Stomach (tissue), 9 donors: ENCODE measurements around the gene TRIM52. TPM values are rescaled to one million over a fixed set of nuclear protein-coding genes. Genes with fewer than 3 reads are reported as not detected.

Experiments used
- DNase-seq, 2 donors: peaks; one replicate each; pipeline versions ENCODE4 v3.0.0 to v3.0.0-alpha.2; 2013 to 2019
- H3K27ac ChIP-seq, 5 donors: fragments of 200-600 bp in 4 of 5; sonication (generic) in 4 of 5; one replicate each; pipeline ENCODE4 v1.5.1; 2013 to 2019; ENCODE audit warnings: mild to moderate bottlenecking in 1 of 5, moderate library complexity in 1 of 5
- H3K27me3 ChIP-seq, 3 donors: fragments of 200-600 bp; sonication (generic); one replicate each; pipeline ENCODE4 v1.5.1; 2017 to 2019; ENCODE audit warnings: mixed run types in 1 of 3
- H3K36me3 ChIP-seq, 4 donors: fragments of 200-600 bp; sonication (generic); 1 replicate in 3 of 4; 2 replicates in 1 of 4; pipeline ENCODE4 v1.5.1; 2016 to 2019
- H3K4me1 ChIP-seq, 4 donors: fragments of 200-600 bp; sonication (generic); one replicate each; pipeline ENCODE4 v1.5.1; 2016 to 2019
- H3K4me3 ChIP-seq, 4 donors: fragments of 200-600 bp; sonication (generic) in 3 of 4; one replicate each; pipeline ENCODE4 v1.5.1; 2016 to 2019; ENCODE audit warnings: mild to moderate bottlenecking in 1 of 4
- H3K9me3 ChIP-seq, 4 donors: fragments of 200-600 bp; sonication (generic); one replicate each; pipeline ENCODE4 v1.5.1; 2016 to 2019
- CTCF ChIP-seq, 7 experiments: fragments of 450-650 bp in 4 of 7; fragments of 200-600 bp in 3 of 7; sonication (generic) in 3 of 7; IDR thresholded peaks; one replicate each; pipeline ENCODE4 v1.5.1; 2016 to 2019; ENCODE audit warnings: antibody characterized with exemption in 7 of 7, control low read depth in 2 of 7, mild to moderate bottlenecking in 1 of 7
- EP300 ChIP-seq: sonication (generic); formaldehyde crosslinking; IDR thresholded peaks from one replicate; pipeline ENCODE4 v1.6.1; 2017; ENCODE audit warnings: antibody characterized with exemption
- POLR2A ChIP-seq, 4 donors: fragments of 450-650 bp; IDR thresholded peaks; one replicate each; pipeline ENCODE4 v1.6.1; 2016; ENCODE audit warnings: antibody characterized with exemption in 4 of 4, control low read depth in 2 of 4, mild to moderate bottlenecking in 1 of 4, moderate library complexity in 1 of 4
- POLR2AphosphoS5 ChIP-seq, 3 donors: sonication (generic); formaldehyde crosslinking; IDR thresholded peaks; one replicate each; pipeline ENCODE4 v1.6.1; 2016; ENCODE audit warnings: antibody characterized with exemption in 3 of 3
- WGBS, 5 donors: extraction: QIAGEN DNeasy Blood & Tissue Kit in 3 of 5; methylation state at CpG; one replicate each; pipeline versions ENCODE4 v1.1.5 to v1.1.7; 2013 to 2018; 5-methylcytosine and 5-hydroxymethylcytosine counted together
- intact Hi-C: fragments of 100-400 bp; cut with DNase I; formaldehyde crosslinking; loops from one replicate; pipeline ENCODE4 v1.15.1; 2023; ENCODE audit warnings: low total_unique reads
- polyA plus RNA-seq, 3 donors: library from polyadenylated mRNA; stranded (reverse); fragments of 200-250 nt; gene quantifications; one replicate each; pipeline ENCODE4 v1.2.3, GENCODE V29; 2013
- total RNA-seq, 5 donors: library from RNA; depleted of rRNA; stranded (reverse); fragments of >200 nt; gene quantifications; one replicate each; pipeline versions ENCODE4 v1.1.0 to v1.2.3, GENCODE V29; 2014 to 2016
- donor health status: healthy with polysubstance abuse.
- donor health status: Bipolar disorder and iron deficiency.
- donor health status: healthy.

The TRIM52 gene
- total and polyA plus RNA-seq, 8 donors = 3.8 to 29.9 (median 12.5) TPM

GRCh38 chr5:181235323-181235688, 25.6 kb downstream of the TRIM52 start:
- Histone ChIP-seq H3K27me3 (no peaks in the 10 kb centered on the region), H3K4me3 (no peak overlapping the region), H3K4me1 (peaks cover 0 to 25% (median 10%) of the 10 kb centered on the region in 4 donors), H3K36me3 (peaks cover 90 to 100% (median 100%) of the 10 kb centered on the region in 4 donors), H3K27ac (peak overlapping the region in 1 of 5 donors; percentile 31), H3K9me3 (no peaks in the 10 kb centered on the region)
- WGBS, 5 donors = 79 to 88% (median 83%) methylated on average over 5 of the region's 5 CpGs
- intact Hi-C loops = no loop called here
- TF ChIP-seq CTCF (IDR thresholded peaks at IDR 0.05) = no peak
- no peak for TF ChIP-seq EP300
- no peak for TF ChIP-seq POLR2A (IDR thresholded peaks at IDR 0.05)
- TF ChIP-seq POLR2AphosphoS5 (IDR thresholded peaks at IDR 0.05) = no peak
- peak in 1 of 2 donors; percentile 20 for DNase-seq

- Histone ChIP-seq H3K4me1 (peaks cover 0 to 19% (median 6%) of the 10 kb centered on the region in 4 donors), H3K4me3 (no peak overlapping the region), H3K9me3 (no peaks in the 10 kb centered on the region), H3K27me3 (no peaks in the 10 kb centered on the region), H3K36me3 (peaks cover 84 to 99% (median 98%) of the 10 kb centered on the region in 4 donors), H3K27ac (peak overlapping the region in 1 of 5 donors; percentile 31)
- TF ChIP-seq POLR2A (IDR thresholded peaks at IDR 0.05) (no peak), POLR2AphosphoS5 (IDR thresholded peaks at IDR 0.05) (no peak), CTCF (IDR thresholded peaks at IDR 0.05) (no peak)
- peak in 1 of 2 donors; percentile 28 for DNase-seq
- intact Hi-C loops = no loop called here
- 68 to 82% (median 73%) methylated on average over 10 to 22 of the region's 22 CpGs for WGBS, 5 donors
These were observed 26.3 kb downstream of the TRIM52 start for GRCh38 chr5:181234455-181235306.

GRCh38 chr5:181233801-181234454, 27.0 kb downstream of the TRIM52 start:
- DNase-seq = no peak
- Histone ChIP-seq H3K36me3 (peaks cover 76 to 98% (median 96%) of the 10 kb centered on the region in 4 donors), H3K4me1 (peaks cover 0 to 11% (median 3%) of the 10 kb centered on the region in 4 donors), H3K4me3 (no peak overlapping the region), H3K27ac (no peak overlapping the region), H3K9me3 (no peaks in the 10 kb centered on the region), H3K27me3 (no peaks in the 10 kb centered on the region)
- intact Hi-C loops = no loop called here
- TF ChIP-seq POLR2A (IDR thresholded peaks at IDR 0.05) (no peak), CTCF (IDR thresholded peaks at IDR 0.05) (no peak), POLR2AphosphoS5 (IDR thresholded peaks at IDR 0.05) (no peak), EP300 (no peak)
- WGBS, 5 donors = 80 to 91% (median 86%) methylated on average over 3 to 24 of the region's 24 CpGs

GRCh38 chr5:181233088-181233800, 27.7 kb downstream of the TRIM52 start:
- 67 to 76% (median 74%) methylated on average over 16 of the region's 16 CpGs for WGBS, 5 donors
- Histone ChIP-seq H3K27ac (no peak overlapping the region), H3K27me3 (no peaks in the 10 kb centered on the region), H3K4me1 (peaks cover 0 to 5% (median 0%) of the 10 kb centered on the region in 4 donors), H3K4me3 (no peak overlapping the region), H3K9me3 (no peaks in the 10 kb centered on the region), H3K36me3 (peaks cover 69 to 91% (median 90%) of the 10 kb centered on the region in 4 donors)
- TF ChIP-seq CTCF (IDR thresholded peaks at IDR 0.05) (no peak), POLR2AphosphoS5 (IDR thresholded peaks at IDR 0.05) (no peak), POLR2A (IDR thresholded peaks at IDR 0.05) (no peak), EP300 (no peak)
- DNase-seq = no peak
- intact Hi-C loops = no loop called here
